HepG2 (cell line): ENCODE data around the gene MKNK1. TPM values are rescaled to one million over a fixed set of nuclear protein-coding genes. Genes with fewer than 3 reads are reported as not detected.

ENCODE experiments used
- AGO1 ChIP-seq: fragments of 200-400 bp; formaldehyde crosslinking; IDR thresholded peaks from 2 replicates; pipeline ENCODE4 v1.6.1; 2017; ENCODE audit warnings: mild to moderate bottlenecking, low read depth, low read length, moderate library complexity; ENCODE audit not compliant: poor library complexity, severe bottlenecking
- ARID4A ChIP-seq: sonication (generic); formaldehyde crosslinking; IDR thresholded peaks from 2 replicates; pipeline ENCODE4 v1.5.0; 2020; ENCODE audit warnings: mild to moderate bottlenecking, missing genetic modification reagents, borderline replicate concordance
- BCL6 ChIP-seq: IDR thresholded peaks from 2 replicates; pipeline ENCODE4 v1.6.1; 2016; ENCODE audit warnings: missing genetic modification reagents, missing compliant biosample characterization
- CENPT ChIP-seq: sonication (generic); formaldehyde crosslinking; IDR thresholded peaks from 2 replicates; pipeline ENCODE4 v1.8.0; 2022; ENCODE audit warnings: low read depth, mild to moderate bottlenecking, moderate library complexity, missing genetic modification reagents
- FOXA3 ChIP-seq: IDR thresholded peaks from 2 replicates; pipeline ENCODE4 v1.6.1; 2016; ENCODE audit warnings: missing genetic modification reagents, missing compliant biosample characterization
- HIVEP1 ChIP-seq: sonication (generic); formaldehyde crosslinking; IDR thresholded peaks from 2 replicates; pipeline ENCODE4 v1.4.0; 2020; ENCODE audit warnings: mild to moderate bottlenecking, missing genetic modification reagents
- HNF4A ChIP-seq: sonication (generic); formaldehyde crosslinking; IDR thresholded peaks from 2 replicates; pipeline ENCODE4 v1.4.0; 2020; ENCODE audit warnings: missing genetic modification reagents
- NCOR1 ChIP-seq: fragments of 200-600 bp; sonication (generic); IDR thresholded peaks from 2 replicates; pipeline ENCODE4 v1.7.0; 2017; ENCODE audit warnings: antibody characterized with exemption, low read length, borderline replicate concordance
- NFKB2 ChIP-seq: sonication (generic); formaldehyde crosslinking; IDR thresholded peaks from 2 replicates; pipeline ENCODE4 v1.4.0; 2020; ENCODE audit warnings: missing genetic modification reagents, borderline replicate concordance
- NR2F1 ChIP-seq, 2 experiments: fragments of 450-650 bp in 1 of 2; formaldehyde crosslinking in 1 of 2; IDR thresholded peaks; 2 replicates each; pipeline versions ENCODE4 v1.5.0 to v1.6.1; 2016 to 2020; ENCODE audit warnings: mild to moderate bottlenecking in 1 of 2, missing compliant biosample characterization in 1 of 2, missing genetic modification reagents in 1 of 2, moderate library complexity in 1 of 2
- TBL1XR1 ChIP-seq: fragments of 150-350 bp; IDR thresholded peaks from 2 replicates; pipeline ENCODE4 v1.6.1; 2014; ENCODE audit warnings: borderline replicate concordance, low read length; ENCODE audit not compliant: partially characterized antibody
- TIGD3 ChIP-seq: sonication (generic); formaldehyde crosslinking; IDR thresholded peaks from 2 replicates; pipeline ENCODE4 v1.5.1; 2020; ENCODE audit warnings: mild to moderate bottlenecking, missing genetic modification reagents, borderline replicate concordance
- ZBTB46 ChIP-seq: sonication (generic); formaldehyde crosslinking; IDR thresholded peaks from 2 replicates; pipeline ENCODE4 v1.4.0; 2020; ENCODE audit warnings: mild to moderate bottlenecking, missing genetic modification reagents, borderline replicate concordance
- ZEB1 ChIP-seq: IDR thresholded peaks from 2 replicates; pipeline ENCODE4 v1.6.1; 2012; ENCODE audit warnings: mild to moderate bottlenecking, low read depth, inconsistent platforms; ENCODE audit not compliant: insufficient replicate concordance
- ZNF136 ChIP-seq: sonication (generic); formaldehyde crosslinking; IDR thresholded peaks from 2 replicates; pipeline ENCODE4 v1.8.1; 2022; ENCODE audit warnings: low read depth, mild to moderate bottlenecking, moderate library complexity, missing genetic modification reagents
- ZNF282 ChIP-seq: fragments of 450-650 bp; IDR thresholded peaks from 2 replicates; pipeline ENCODE4 v1.6.1; 2018; ENCODE audit not compliant: partially characterized antibody
- ZNF30 ChIP-seq: sonication (generic); formaldehyde crosslinking; IDR thresholded peaks from 2 replicates; pipeline ENCODE4 v1.5.0; 2020; ENCODE audit warnings: mild to moderate bottlenecking, missing genetic modification reagents
- ZNF569 ChIP-seq: sonication (generic); formaldehyde crosslinking; IDR thresholded peaks from 2 replicates; pipeline ENCODE4 v1.5.0; 2020; ENCODE audit warnings: mild to moderate bottlenecking, missing genetic modification reagents, moderate library complexity, borderline replicate concordance
- ZNF614 ChIP-seq: IDR thresholded peaks from 2 replicates; pipeline ENCODE4 v1.6.1; 2018; ENCODE audit warnings: missing biosample characterization, missing genetic modification reagents, inconsistent platforms, borderline replicate concordance
- ZNF737 ChIP-seq: sonication (generic); formaldehyde crosslinking; IDR thresholded peaks from 2 replicates; pipeline ENCODE4 v1.5.0; 2020; ENCODE audit warnings: missing genetic modification reagents, mild to moderate bottlenecking, borderline replicate concordance
- ZNF816 ChIP-seq: sonication (generic); formaldehyde crosslinking; IDR thresholded peaks from 2 replicates; pipeline ENCODE4 v1.8.0; 2022; ENCODE audit warnings: missing genetic modification reagents, mild to moderate bottlenecking, borderline replicate concordance
- polyA plus RNA-seq, 8 experiments: library from polyadenylated mRNA; depleted of rRNA in 3 of 8; stranded (reverse) in 7 of 8; unstranded in 1 of 8; fragments of >200 nt; fragmentation: Illumina TruSeq in 4 of 8; extraction: Trizol in 4 of 8; gene quantifications; 2 replicates each; pipeline versions ENCODE4 v1.2.1 to v1.2.3, GENCODE V29; 2011 to 2016; ENCODE audit warnings: low read depth in 4 of 8, missing spikeins in 1 of 8, mixed read lengths in 1 of 8; ENCODE audit not compliant: insufficient read depth in 1 of 8
- total RNA-seq, 5 experiments: library from RNA; depleted of rRNA; stranded (reverse); fragments of >200 nt; fragmentation: Illumina TruSeq; extraction: Trizol; gene quantifications; 2 replicates each; pipeline ENCODE4 v1.2.3, GENCODE V29; 2016; ENCODE audit warnings: low read depth in 1 of 5

Gene MKNK1
- total and polyA plus RNA-seq, 2 of the 13 experiments (the other 11 are each of a cell fraction or from before 2014, with no cell fraction given), result 18.5 to 24.1 TPM

GRCh38 chr1:46527474-46528296 lies 76.4 kb downstream of the MKNK1 start (continued):
- no peak for TF ChIP-seq ARID4A (CRISPR knock-in tag)
- TF ChIP-seq TBL1XR1, result no peak
- no peak for TF ChIP-seq AGO1
- peak; percentile 82 for TF ChIP-seq NCOR1
- TF ChIP-seq ZEB1, result no peak
- TF ChIP-seq ZNF614, result no peak
- peak; percentile 10 to 82; a peak in 2 of 4 replicates for TF ChIP-seq NR2F1 (CRISPR knock-in tag; IDR thresholded peaks at IDR 0.05)
- no peak for TF ChIP-seq ZNF282
- 0 out of 2 replicates have a peak, but pooled peaks have one; percentile 55 for TF ChIP-seq NFKB2 (CRISPR knock-in tag)
- 0 out of 2 replicates have a peak, but pooled peaks have one; percentile 8 for TF ChIP-seq ZBTB46
- no peak for TF ChIP-seq FOXA3 (CRISPR knock-in tag)
- TF ChIP-seq HIVEP1, result no peak
- no peak for TF ChIP-seq ZNF569 (CRISPR knock-in tag)
- no peak for TF ChIP-seq ZNF816 (CRISPR knock-in tag)
- TF ChIP-seq CENPT (CRISPR knock-in tag), result peak; percentile 42; the same call in 1 of the 2 replicates
- no peak for TF ChIP-seq ZNF30 (CRISPR knock-in tag)
- TF ChIP-seq HNF4A (CRISPR knock-in tag), result peak; percentile 67; the same call in 1 of the 2 replicates
- TF ChIP-seq BCL6 (CRISPR knock-in tag), result peak; percentile 18
- no peak for TF ChIP-seq TIGD3 (CRISPR knock-in tag)
- TF ChIP-seq ZNF737, result no peak
- no peak for TF ChIP-seq ZNF136 (CRISPR knock-in tag)
